Melanocyte of skin (primary cell): ENCODE results near the gene PRR20A. TPM values are rescaled to one million over a fixed set of nuclear protein-coding genes. Genes with fewer than 3 reads are reported as not detected.

Source experiments
- small RNA-seq, 2 donors: library from RNA; depleted of rRNA; stranded (forward); fragments of <200 nt; gene quantifications; one replicate each; pipeline ENCODE3, GENCODE V24; 2012
- total RNA-seq, 2 donors: library from RNA; depleted of rRNA; stranded (reverse); fragments of >200 nt; gene quantifications; 2 replicates each; pipeline ENCODE4 v1.2.3, GENCODE V29; 2012

PRR20A gene
- total RNA-seq = not detected

DNA sequence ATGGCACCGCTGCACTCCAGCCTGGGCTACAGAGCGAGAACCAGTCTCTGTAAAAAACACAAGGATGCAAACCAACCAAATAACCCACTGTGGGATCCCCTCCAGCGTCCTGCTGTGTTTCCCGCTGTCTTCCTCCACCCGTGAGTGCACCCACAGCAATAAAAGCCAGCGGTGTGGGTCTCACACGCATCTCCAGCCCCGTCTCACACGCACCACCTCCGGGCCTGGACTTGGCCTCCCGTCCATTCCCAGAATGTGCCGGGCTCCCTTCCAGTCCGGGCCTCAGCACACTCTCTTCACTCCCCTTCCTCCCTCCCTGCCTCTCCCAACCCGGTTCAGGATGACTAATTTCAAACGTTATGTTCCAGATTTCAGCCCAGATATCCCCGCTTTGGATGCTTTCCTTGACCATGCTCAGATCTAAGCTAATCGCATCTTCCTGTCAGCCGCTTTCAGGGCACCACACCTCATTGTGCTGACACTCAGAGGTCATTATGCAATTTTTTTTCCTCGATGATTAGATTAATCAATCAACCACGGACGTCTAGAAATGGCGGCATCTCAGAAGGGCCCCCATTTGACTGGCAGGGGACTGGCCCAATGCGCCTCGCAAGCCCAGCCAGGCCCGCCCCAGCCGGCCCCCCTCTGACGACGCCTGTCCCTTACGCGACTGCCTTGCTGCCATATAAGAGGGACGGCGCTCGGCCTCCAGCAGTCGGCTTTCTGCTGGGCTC is at the start of gene PRR20A:
Gene PRR20A, plus strand, starts transcription at position 684 of the 734 bp plus-strand sequence. CDS start 387 bp downstream, outside the sequence.

DNA sequence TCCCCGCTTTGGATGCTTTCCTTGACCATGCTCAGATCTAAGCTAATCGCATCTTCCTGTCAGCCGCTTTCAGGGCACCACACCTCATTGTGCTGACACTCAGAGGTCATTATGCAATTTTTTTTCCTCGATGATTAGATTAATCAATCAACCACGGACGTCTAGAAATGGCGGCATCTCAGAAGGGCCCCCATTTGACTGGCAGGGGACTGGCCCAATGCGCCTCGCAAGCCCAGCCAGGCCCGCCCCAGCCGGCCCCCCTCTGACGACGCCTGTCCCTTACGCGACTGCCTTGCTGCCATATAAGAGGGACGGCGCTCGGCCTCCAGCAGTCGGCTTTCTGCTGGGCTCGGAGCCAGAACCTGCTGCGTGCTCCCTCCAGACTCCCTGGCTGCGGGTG is 6.5 kb downstream of the PRR20A start, which contains the start of gene PRR20B:
Gene PRR20B, plus strand, starts transcription at position 301 of the 400 bp plus-strand sequence. CDS start 387 bp downstream, outside the sequence.

DNA sequence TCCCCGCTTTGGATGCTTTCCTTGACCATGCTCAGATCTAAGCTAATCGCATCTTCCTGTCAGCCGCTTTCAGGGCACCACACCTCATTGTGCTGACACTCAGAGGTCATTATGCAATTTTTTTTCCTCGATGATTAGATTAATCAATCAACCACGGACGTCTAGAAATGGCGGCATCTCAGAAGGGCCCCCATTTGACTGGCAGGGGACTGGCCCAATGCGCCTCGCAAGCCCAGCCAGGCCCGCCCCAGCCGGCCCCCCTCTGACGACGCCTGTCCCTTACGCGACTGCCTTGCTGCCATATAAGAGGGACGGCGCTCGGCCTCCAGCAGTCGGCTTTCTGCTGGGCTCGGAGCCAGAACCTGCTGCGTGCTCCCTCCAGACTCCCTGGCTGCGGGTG is 13.0 kb downstream of the PRR20A start, which contains the start of gene PRR20C:
Gene PRR20C, plus strand, starts transcription at position 301 of the 400 bp plus-strand sequence. CDS start 387 bp downstream, outside the sequence.

DNA sequence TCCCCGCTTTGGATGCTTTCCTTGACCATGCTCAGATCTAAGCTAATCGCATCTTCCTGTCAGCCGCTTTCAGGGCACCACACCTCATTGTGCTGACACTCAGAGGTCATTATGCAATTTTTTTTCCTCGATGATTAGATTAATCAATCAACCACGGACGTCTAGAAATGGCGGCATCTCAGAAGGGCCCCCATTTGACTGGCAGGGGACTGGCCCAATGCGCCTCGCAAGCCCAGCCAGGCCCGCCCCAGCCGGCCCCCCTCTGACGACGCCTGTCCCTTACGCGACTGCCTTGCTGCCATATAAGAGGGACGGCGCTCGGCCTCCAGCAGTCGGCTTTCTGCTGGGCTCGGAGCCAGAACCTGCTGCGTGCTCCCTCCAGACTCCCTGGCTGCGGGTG is 19.6 kb downstream of the PRR20A start, which contains the start of gene PRR20D:
Gene PRR20D, plus strand, starts transcription at position 301 of the 400 bp plus-strand sequence. CDS start 387 bp downstream, outside the sequence.

DNA sequence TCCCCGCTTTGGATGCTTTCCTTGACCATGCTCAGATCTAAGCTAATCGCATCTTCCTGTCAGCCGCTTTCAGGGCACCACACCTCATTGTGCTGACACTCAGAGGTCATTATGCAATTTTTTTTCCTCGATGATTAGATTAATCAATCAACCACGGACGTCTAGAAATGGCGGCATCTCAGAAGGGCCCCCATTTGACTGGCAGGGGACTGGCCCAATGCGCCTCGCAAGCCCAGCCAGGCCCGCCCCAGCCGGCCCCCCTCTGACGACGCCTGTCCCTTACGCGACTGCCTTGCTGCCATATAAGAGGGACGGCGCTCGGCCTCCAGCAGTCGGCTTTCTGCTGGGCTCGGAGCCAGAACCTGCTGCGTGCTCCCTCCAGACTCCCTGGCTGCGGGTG is 26.2 kb downstream of the PRR20A start, which contains the start of gene PRR20E:
Gene PRR20E, plus strand, starts transcription at position 301 of the 400 bp plus-strand sequence. CDS start 387 bp downstream, outside the sequence.

Small RNAs within 50 kb of the gene (small RNA-seq; reads per million reads assigned to genes)
- 0 reads per million in 2 donors for gene PRR20FP

Other genes with a start within 250 kb of the PRR20A start
- not detected for gene PRR20B, start 6.6 kb downstream of the PRR20A start, total RNA-seq
- not detected for gene PRR20C, start 13.1 kb downstream of the PRR20A start, total RNA-seq
- gene PRR20D, start 19.7 kb downstream of the PRR20A start, total RNA-seq = not detected
- gene PRR20E, start 26.3 kb downstream of the PRR20A start, total RNA-seq = not detected